Vagina (tissue), 2 donors: ENCODE measurements around the gene VPS26C.

Source experiments
- CTCF ChIP-seq, 3 experiments: fragments of 450-650 bp in 2 of 3; fragments of 200-600 bp in 1 of 3; sonication (generic) in 1 of 3; IDR thresholded peaks; one replicate each; pipeline ENCODE4 v1.5.1; 2017 to 2019; ENCODE audit warnings: antibody characterized with exemption in 3 of 3, mild to moderate bottlenecking in 2 of 3, moderate library complexity in 2 of 3
- POLR2A ChIP-seq, 2 donors: fragments of 450-650 bp; IDR thresholded peaks; one replicate each; pipeline ENCODE4 v1.6.1; 2017; ENCODE audit warnings: antibody characterized with exemption in 2 of 2, mild to moderate bottlenecking in 2 of 2, moderate library complexity in 2 of 2

- TF ChIP-seq CTCF (IDR thresholded peaks at IDR 0.05) (no peak), POLR2A (IDR thresholded peaks at IDR 0.05) (no peak)
Observed at GRCh38 chr21:37219761-37220432, 47.2 kb downstream of the VPS26C start.
